ENCODE data around the gene EIF3A. TPM values are rescaled to one million over a fixed set of nuclear protein-coding genes. Genes with fewer than 3 reads are reported as not detected.
"Not testable (repeated sequence)": the region's sequence is repeated elsewhere in the genome, so short reads cannot be mapped to it uniquely, and the experiment has no call there.

Gene EIF3A
- total RNA-seq, 6 experiments from 2014 or later = 41.6 to 69.5 (median 57.4) TPM

DNA sequence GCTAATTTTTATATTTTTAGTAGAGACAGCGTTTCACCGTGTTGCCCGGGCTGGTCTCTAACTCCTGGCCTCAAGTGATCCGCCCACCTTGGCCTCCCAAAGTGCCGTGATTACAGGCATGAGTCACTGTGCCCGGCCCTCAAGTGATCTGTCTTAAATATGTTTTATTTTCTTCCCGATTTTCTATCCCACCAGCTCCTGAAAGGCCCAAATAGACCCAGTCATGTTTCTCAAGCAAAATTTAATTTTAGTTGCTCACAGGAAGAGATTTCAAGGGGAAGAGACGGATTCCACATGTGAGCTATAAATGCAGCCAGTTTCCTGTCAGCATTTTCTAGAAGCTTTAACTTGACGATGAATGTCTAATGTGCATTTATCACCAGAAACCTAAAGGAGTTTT lies 35.3 kb upstream of the EIF3A start:
- DNase-seq (no peak), ATAC-seq (no peak)
- WGBS (ENCODE audit: insufficient coverage, low coverage, low lambda C conversion rate, missing lambda C conversion rate) = 68% methylated on average over 8 of the region's 9 CpGs
- Histone ChIP-seq H3K9me3 (no peaks in the 10 kb centered on the region), H3K27me3 (no peaks in the 10 kb centered on the region), H3K27ac (peak overlapping the region in 2 of 3 donors; percentile 41 to 54), H3K4me1 (peaks cover 0 to 52% (median 13%) of the 10 kb centered on the region in 4 donors), H3K36me3 (peaks cover 0 to 30% (median 3%) of the 10 kb centered on the region in 4 donors), H3K4me3 (no peak overlapping the region)
- TF ChIP-seq POLR2A (IDR thresholded peaks at IDR 0.05) = no peak
- intact Hi-C loops (cut with DNase I) = no loop called here

DNA sequence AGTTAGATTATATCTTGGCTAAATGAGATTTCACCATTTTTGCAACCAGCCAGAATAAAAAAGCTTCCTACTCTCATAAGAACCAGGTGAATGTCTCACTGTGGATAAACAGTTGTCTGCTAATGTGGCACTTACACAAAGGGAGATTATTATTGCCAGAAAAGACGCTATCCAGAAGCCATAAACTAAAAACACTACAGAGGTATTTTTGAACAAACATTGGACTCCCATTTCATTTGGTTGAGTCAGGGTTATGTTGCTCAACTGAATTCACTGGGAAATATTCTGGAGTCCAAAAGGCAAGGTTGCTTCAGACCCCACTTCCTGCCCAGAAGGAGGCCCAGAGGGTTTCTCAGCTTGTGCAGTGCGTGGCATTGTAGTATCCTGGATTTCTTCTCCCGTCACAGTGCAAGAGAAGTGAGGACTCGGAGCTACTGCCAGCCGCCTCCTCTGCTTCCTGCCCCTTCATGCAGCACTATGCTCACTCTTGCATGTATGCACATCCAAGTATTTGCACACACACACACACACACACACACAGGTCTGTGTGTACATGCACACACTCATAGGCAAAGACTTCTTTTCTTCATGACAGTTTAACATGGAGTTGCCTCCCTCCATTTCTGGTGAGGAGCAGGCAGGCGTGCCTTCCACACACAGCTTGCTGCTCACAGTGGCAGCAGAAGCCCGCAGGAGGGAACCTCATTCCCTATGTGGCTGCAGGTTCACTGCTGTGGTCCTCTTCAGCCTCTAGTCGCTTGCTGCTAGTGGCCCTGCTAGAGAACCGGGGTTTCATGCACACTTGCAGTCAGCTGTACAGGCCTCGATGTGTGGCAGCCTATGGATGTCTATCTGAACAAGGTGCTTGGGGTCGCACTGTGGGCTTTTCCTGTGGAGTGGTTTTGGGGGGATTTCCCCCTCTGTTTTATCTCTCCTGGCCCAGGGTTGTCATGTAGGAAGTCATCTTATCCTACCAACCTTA lies 33.4 kb upstream of the EIF3A start:
- peak; percentile 40 to 65 (median 56) for DNase-seq
- intact Hi-C loops (cut with DNase I) = no loop called here
- H3K4me1 ChIP-seq = peaks cover 0 to 38% (median 8%) of the 10 kb centered on the region in 4 donors
- peak overlapping the region; percentile 49 to 78 (median 61) for H3K27ac ChIP-seq
- H3K36me3 ChIP-seq = peaks cover 0 to 39% (median 6%) of the 10 kb centered on the region in 4 donors
- 22% methylated on average over 5 of the region's 11 CpGs for WGBS (ENCODE audit: insufficient coverage, low coverage, low lambda C conversion rate, missing lambda C conversion rate)
- ATAC-seq = peak; percentile 85 to 94 (median 88)
- TF ChIP-seq, protein P1, sequence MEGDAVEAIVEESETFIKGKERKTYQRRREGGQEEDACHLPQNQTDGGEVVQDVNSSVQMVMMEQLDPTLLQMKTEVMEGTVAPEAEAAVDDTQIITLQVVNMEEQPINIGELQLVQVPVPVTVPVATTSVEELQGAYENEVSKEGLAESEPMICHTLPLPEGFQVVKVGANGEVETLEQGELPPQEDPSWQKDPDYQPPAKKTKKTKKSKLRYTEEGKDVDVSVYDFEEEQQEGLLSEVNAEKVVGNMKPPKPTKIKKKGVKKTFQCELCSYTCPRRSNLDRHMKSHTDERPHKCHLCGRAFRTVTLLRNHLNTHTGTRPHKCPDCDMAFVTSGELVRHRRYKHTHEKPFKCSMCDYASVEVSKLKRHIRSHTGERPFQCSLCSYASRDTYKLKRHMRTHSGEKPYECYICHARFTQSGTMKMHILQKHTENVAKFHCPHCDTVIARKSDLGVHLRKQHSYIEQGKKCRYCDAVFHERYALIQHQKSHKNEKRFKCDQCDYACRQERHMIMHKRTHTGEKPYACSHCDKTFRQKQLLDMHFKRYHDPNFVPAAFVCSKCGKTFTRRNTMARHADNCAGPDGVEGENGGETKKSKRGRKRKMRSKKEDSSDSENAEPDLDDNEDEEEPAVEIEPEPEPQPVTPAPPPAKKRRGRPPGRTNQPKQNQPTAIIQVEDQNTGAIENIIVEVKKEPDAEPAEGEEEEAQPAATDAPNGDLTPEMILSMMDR (IDR thresholded peaks at IDR 0.05) = no peak
- TF ChIP-seq POLR2A (IDR thresholded peaks at IDR 0.05) = no peak
- H3K4me3 ChIP-seq = no peak overlapping the region
- no peaks in the 10 kb centered on the region for H3K9me3 ChIP-seq
- H3K27me3 ChIP-seq = no peaks in the 10 kb centered on the region

DNA sequence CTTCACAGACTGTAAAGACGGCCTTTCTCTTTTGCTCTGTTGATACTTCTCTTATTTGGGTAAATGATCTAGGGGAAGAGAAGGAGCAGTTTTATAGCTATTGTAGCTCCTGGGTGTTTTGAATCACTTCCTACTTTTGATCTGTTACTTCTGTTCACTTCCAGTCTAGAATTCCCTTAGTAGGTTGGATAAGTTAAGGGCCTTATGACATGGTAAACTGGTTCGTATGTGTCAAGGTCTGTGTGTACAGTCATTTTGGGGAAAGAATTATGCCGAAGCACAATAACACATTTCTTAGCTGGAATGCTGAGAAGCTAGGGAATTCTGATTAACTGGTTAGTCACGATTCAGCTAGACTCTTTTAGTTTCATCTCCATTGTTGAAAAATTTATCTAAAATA lies 31.4 kb upstream of the EIF3A start:
- no peak for DNase-seq
- Histone ChIP-seq H3K36me3 (peaks cover 2 to 42% (median 7%) of the 10 kb centered on the region in 4 donors), H3K27ac (no peak overlapping the region), H3K9me3 (no peaks in the 10 kb centered on the region), H3K27me3 (no peaks in the 10 kb centered on the region), H3K4me1 (peaks cover 0 to 36% (median 7%) of the 10 kb centered on the region in 4 donors), H3K4me3 (no peak overlapping the region)
- intact Hi-C loops (cut with DNase I) = no loop called here
- whole genome bisulfite sequencing (ENCODE audit: insufficient coverage, low coverage, low lambda C conversion rate, missing lambda C conversion rate) = 82% methylated on average over 3 of the region's 4 CpGs
- no peak for TF ChIP-seq POLR2A (IDR thresholded peaks at IDR 0.05)
- TF ChIP-seq, protein P1 (IDR thresholded peaks at IDR 0.05) = no peak
- ATAC-seq = no peak

DNA sequence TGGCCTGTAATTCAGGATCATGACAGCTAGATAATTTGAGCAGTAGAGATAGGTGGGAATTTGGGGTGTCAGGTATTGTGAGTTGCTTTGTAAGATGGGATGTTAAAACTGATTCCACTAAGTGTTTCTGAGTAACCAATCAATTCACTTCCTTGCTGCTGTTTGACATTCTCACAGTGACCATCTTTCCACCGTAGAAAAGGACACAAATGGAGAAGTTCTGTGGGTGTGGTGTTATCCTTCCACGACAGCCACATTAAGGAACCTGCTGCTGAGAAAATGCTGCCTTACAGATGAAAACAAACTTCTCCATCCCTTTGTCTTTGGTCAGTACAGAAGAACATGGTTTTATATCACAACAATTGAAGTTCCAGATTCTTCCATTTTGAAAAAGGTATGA lies 27.2 kb upstream of the EIF3A start:
- H3K9me3 ChIP-seq; H3K27ac ChIP-seq; DNase-seq; H3K27me3 ChIP-seq; H3K4me3 ChIP-seq; intact Hi-C loops (cut with DNase I); ATAC-seq: not testable (repeated sequence)
- Histone ChIP-seq H3K36me3 (peaks cover 2 to 39% (median 7%) of the 10 kb centered on the region in 4 donors), H3K4me1 (peaks cover 0 to 11% (median 0%) of the 10 kb centered on the region in 4 donors)
- 67% methylated on average over 2 of the region's 2 CpGs for WGBS (ENCODE audit: insufficient coverage, low coverage, low lambda C conversion rate, missing lambda C conversion rate)

DNA sequence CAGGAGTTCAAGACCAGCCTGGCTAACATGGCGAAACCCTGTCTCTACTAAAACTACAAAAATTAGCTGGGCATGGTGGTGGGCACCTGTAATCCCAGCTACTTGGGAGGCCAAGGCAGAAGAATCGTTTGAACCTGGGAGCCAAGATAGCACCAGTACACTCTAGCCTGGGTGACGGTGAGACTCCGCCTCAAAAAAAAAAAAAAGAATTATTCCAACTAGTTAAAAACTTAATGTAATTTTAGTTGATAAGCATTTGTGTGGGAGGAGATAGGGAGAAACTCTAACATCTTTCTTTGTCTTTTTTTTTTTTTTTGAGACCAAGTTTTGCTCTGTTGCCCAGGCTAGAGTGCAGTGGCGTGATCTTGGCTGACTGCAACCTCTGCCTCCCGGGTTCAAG lies 26.5 kb upstream of the EIF3A start:
- H3K9me3 ChIP-seq; intact Hi-C loops (cut with DNase I); ATAC-seq; DNase-seq; H3K27me3 ChIP-seq; H3K27ac ChIP-seq; H3K4me3 ChIP-seq: not testable (repeated sequence)
- Histone ChIP-seq H3K36me3 (peaks cover 2 to 34% (median 7%) of the 10 kb centered on the region in 4 donors), H3K4me1 (peaks cover 0 to 11% (median 0%) of the 10 kb centered on the region in 4 donors)
- 95% methylated on average over 5 of the region's 6 CpGs for WGBS (ENCODE audit: insufficient coverage, low coverage, low lambda C conversion rate, missing lambda C conversion rate)

DNA sequence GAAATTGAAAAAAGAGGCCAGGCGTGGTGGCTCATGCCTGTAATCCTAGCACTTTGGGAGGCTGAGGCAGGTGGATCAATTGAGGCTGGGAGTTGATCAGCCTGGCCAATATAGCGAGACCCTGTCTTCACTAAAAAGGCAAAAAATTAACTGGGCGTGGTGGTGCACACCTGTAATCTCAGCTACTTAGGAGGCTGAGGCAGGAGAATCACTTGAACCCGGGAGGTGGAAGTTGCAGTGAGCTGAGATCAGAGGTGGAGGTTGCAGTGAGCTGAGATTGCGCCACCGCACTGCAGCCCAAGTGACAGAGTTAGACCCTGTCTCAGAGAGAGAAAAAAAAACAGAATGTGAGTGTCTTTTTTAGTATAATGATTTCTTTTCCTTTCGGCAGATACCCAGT lies 25.3 kb upstream of the EIF3A start:
- H3K9me3 ChIP-seq; H3K27me3 ChIP-seq; ATAC-seq; H3K4me3 ChIP-seq; DNase-seq; H3K27ac ChIP-seq; intact Hi-C loops (cut with DNase I): not testable (repeated sequence)
- Histone ChIP-seq H3K36me3 (peaks cover 2 to 24% (median 4%) of the 10 kb centered on the region in 4 donors), H3K4me1 (peaks cover 0 to 11% (median 0%) of the 10 kb centered on the region in 4 donors)
- WGBS (ENCODE audit: insufficient coverage, low coverage, low lambda C conversion rate, missing lambda C conversion rate) = 87% methylated on average over 3 of the region's 7 CpGs
